Panc1 (cell line): ENCODE data around the gene FCGBP. TPM values are rescaled to one million over a fixed set of nuclear protein-coding genes. Genes with fewer than 3 reads are reported as not detected.

ENCODE experiments used
- ATAC-seq: fragments of 200-7000 bp; cut with Tn5 transposase; 2 replicates; pipeline ENCODE4 v1.9.1; 2020; ENCODE audit warnings: mild to moderate bottlenecking, moderate library complexity
- BruUV-seq: library from RNA; stranded (reverse); fragments of 400-500 nt; replicated peaks from 2 replicates; lab custom pipeline; 2021; lab: Mats Ljungman, UMichigan
- CTCF ChIA-PET: fragments of 300-600 bp; sonication (Branson Sonifier 250); formaldehyde crosslinking; loops from one replicate; lab custom pipeline; 2022; ENCODE audit warnings: antibody characterized with exemption; lab: Charles Lee
- POLR2A ChIA-PET: fragments of 300-600 bp; sonication (Branson Sonifier 250); formaldehyde crosslinking; loops from one replicate; lab custom pipeline; 2022; ENCODE audit warnings: antibody characterized with exemption; lab: Charles Lee
- DNase-seq: peaks from one replicate; pipeline ENCODE4 v3.0.0-alpha.2; 2010; ENCODE audit warnings: low read depth, low spot score
- H3K27ac ChIP-seq: 2 replicates; pipeline ENCODE4 v1.5.1; 2011; ENCODE audit warnings: mild to moderate bottlenecking, low read length, inconsistent platforms
- H3K27me3 ChIP-seq: fragments of 200-500 bp; sonication (Bioruptor generic); 2 replicates; pipeline ENCODE4 v1.6.0; 2014; ENCODE audit warnings: low read length, inconsistent platforms; ENCODE audit not compliant: control insufficient read depth, insufficient read depth
- H3K36me3 ChIP-seq: fragments of 200-500 bp; sonication (Bioruptor generic); 2 replicates; pipeline ENCODE4 v1.5.1; 2014; ENCODE audit warnings: inconsistent platforms, mild to moderate bottlenecking, low read length, moderate library complexity; ENCODE audit not compliant: control insufficient read depth, insufficient read depth
- H3K4me1 ChIP-seq: 2 replicates; pipeline ENCODE4 v1.5.1; 2011; ENCODE audit warnings: inconsistent platforms, mild to moderate bottlenecking, low read length, moderate library complexity; ENCODE audit not compliant: control insufficient read depth, insufficient read depth
- H3K4me3 ChIP-seq, 2 experiments: 2 replicates each; pipeline ENCODE4 v1.5.1; 2011 to 2012; ENCODE audit warnings: low read depth in 2 of 2, low read length in 2 of 2, mild to moderate bottlenecking in 2 of 2, inconsistent platforms in 1 of 2, moderate library complexity in 1 of 2
- H3K9me3 ChIP-seq: fragments of 200-500 bp; sonication (Bioruptor generic); 2 replicates; pipeline ENCODE4 v1.5.1; 2014; ENCODE audit warnings: low read depth, mild to moderate bottlenecking, inconsistent platforms, low read length, moderate library complexity; ENCODE audit not compliant: control insufficient read depth, insufficient read depth
- CTCF ChIP-seq: fragments of 450-650 bp; IDR thresholded peaks from 2 replicates; pipeline ENCODE4 v1.5.1; 2017; ENCODE audit warnings: mild to moderate bottlenecking
- POLR2AphosphoS5 ChIP-seq: IDR thresholded peaks from 2 replicates; pipeline ENCODE4 v1.6.1; 2012; ENCODE audit warnings: mild to moderate bottlenecking, low read depth, low read length, moderate library complexity
- REST ChIP-seq, 2 experiments: IDR thresholded peaks; 2 replicates each; pipeline ENCODE4 v1.6.1; 2011 to 2012; ENCODE audit warnings: low read depth in 2 of 2, control low read depth in 1 of 2, low read length in 1 of 2, mild to moderate bottlenecking in 1 of 2, moderate library complexity in 1 of 2; ENCODE audit not compliant: insufficient read depth in 1 of 2
- SIN3A ChIP-seq: IDR thresholded peaks from 2 replicates; pipeline ENCODE4 v1.6.1; 2012; ENCODE audit warnings: low read depth, mild to moderate bottlenecking, low read length, moderate library complexity, borderline replicate concordance; ENCODE audit not compliant: insufficient read depth
- TCF7L2 ChIP-seq: IDR thresholded peaks from 2 replicates; pipeline ENCODE4 v1.6.1; 2011; ENCODE audit warnings: mild to moderate bottlenecking, low read depth, low read length, inconsistent platforms
- in situ Hi-C: cut with HindIII; loops from 2 replicates; pipeline ENCODE4 v1.10.0; 2016; ENCODE audit warnings: low sequenced_read_pairs, low pct_unique_long_range_greater_than_20kb
- intact Hi-C: fragments of 100-400 bp; cut with micrococcal nuclease; formaldehyde crosslinking; loops from one replicate; pipeline ENCODE4 v1.10.0; 2022; ENCODE audit not compliant: unreplicated experiment
- total RNA-seq: library from RNA; stranded (reverse); gene quantifications from one replicate; pipeline ENCODE4 v1.2.1, GENCODE V29; 2021; ENCODE audit not compliant: unreplicated experiment

FCGBP gene
- total RNA-seq, 1 experiment from 2014 or later, result 6.4 TPM

DNA sequence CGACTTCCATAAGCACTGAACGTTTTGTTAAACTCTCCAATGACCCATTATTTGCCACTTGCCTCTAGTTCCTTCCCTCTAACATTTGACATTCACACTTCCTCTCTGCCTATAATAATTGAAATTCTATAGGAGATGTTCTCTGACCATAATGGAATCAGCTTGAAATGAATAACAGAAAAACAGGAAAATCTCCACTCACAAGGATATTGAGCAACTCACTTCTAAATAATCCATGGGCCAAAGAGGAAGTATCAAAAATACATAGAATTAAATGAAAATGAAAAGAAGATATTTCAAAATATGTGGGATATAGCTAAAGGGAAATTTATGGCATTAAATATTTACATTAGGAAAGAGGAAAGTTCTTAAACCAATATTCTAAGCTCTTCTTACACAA is 3.4 kb upstream of the FCGBP start:
- Histone ChIP-seq H3K4me1 (peaks cover 8% of the 10 kb centered on the region), H3K27me3 (peaks cover 42% of the 10 kb centered on the region), H3K36me3 (no peaks in the 10 kb centered on the region), H3K9me3 (peaks cover 12% of the 10 kb centered on the region; the same call in 1 of the 2 replicates), H3K27ac (no peak overlapping the region), H3K4me3 (no peak overlapping the region)
- CTCF ChIA-PET, result interaction anchor here (0.5 to 3.1 kb wide), 6 partner anchors 9 to 368 kb away, joined by 3 to 19 read pairs (median 3); partner anchors contain the start of gene PSMC4
- DNase-seq, result no peak
- in situ Hi-C loops, result loop anchor here (5.0 to 25.0 kb wide), 8 partner anchors 35 to 950 kb away; partner anchors contain the start of genes FBXO17, PSMC4 and ZNF780A
- no peak for TF ChIP-seq REST (IDR thresholded peaks at IDR 0.05; ENCODE audit: insufficient read depth in 1 of 2, low read depth in 2 of 2, low read length in 1 of 2)
- TF ChIP-seq TCF7L2, result no peak
- TF ChIP-seq POLR2AphosphoS5, result no peak
- no peak for TF ChIP-seq SIN3A
- no peak for TF ChIP-seq CTCF
- no TSS peak for BruUV-seq
- POLR2A ChIA-PET, result interaction anchor here (0.5 to 1.9 kb wide), 6 partner anchors 14 to 199 kb away, joined by 3 to 14 read pairs (median 3); partner anchors contain the start of gene PSMC4
- ATAC-seq, result no peak
- intact Hi-C loops, result no loop called here

DNA sequence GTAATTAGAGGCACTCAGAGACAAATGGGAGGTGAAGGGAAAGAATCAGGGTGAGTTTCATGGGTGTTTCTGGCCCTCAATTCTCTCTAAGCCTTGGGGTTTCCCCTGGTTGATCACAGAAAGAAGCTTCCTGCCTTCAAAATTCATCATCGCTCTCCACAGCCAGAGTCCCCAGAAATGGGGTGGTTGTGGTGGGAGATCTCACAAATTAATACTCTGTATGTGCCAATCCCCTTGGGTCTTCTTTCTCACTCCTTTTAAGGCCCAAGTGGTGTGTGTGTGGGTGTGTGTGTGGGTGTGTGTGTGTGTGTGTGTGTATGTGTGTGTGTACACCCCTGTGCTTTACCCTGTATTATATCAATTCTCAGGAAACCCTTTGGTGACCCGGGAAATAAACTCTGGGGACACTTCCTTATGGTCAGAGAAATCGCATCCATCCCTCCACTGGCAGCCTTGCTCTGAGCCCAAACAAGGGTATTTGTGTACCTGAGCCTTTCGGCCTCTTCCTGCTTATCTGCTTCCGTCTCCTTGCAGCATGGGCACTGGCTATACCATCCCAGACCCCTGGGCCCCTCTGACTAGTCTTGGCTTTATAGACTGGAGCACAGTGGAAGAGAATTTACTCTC is 2.8 kb upstream of the FCGBP start:
- ATAC-seq (0 out of 2 replicates have a peak, but pooled peaks have one; percentile 1), DNase-seq (no peak)
- H3K27me3 ChIP-seq, result peaks cover 42% of the 10 kb centered on the region
- no peak overlapping the region for H3K27ac ChIP-seq
- ChIA-PET POLR2A (interaction anchor here (0.5 to 1.9 kb wide), 4 partner anchors 13 to 95 kb away, joined by 3 to 14 read pairs (median 5); partner anchors contain the start of genes FBL and PSMC4), CTCF (interaction anchor here (0.5 to 3.1 kb wide), 8 partner anchors 9 to 393 kb away, joined by 3 to 19 read pairs (median 4); partner anchors contain the start of gene PSMC4)
- in situ Hi-C loops (loop anchor here (5.0 to 25.0 kb wide), 8 partner anchors 35 to 950 kb away; partner anchors contain the start of genes FBXO17, PSMC4 and ZNF780A), intact Hi-C loops (no loop called here)
- TF ChIP-seq REST (IDR thresholded peaks at IDR 0.05; ENCODE audit: insufficient read depth in 1 of 2, low read depth in 2 of 2, low read length in 1 of 2), result no peak
- no peak for TF ChIP-seq POLR2AphosphoS5
- no peak for TF ChIP-seq CTCF
- TF ChIP-seq SIN3A, result no peak
- no peak for TF ChIP-seq TCF7L2
- peaks cover 12% of the 10 kb centered on the region; the same call in 1 of the 2 replicates for H3K9me3 ChIP-seq
- H3K36me3 ChIP-seq, result no peaks in the 10 kb centered on the region
- H3K4me3 ChIP-seq, result no peak overlapping the region
- H3K4me1 ChIP-seq, result peaks cover 6% of the 10 kb centered on the region
- BruUV-seq, result no TSS peak
